ENCODE measurements around the gene MYL7. TPM values are rescaled to one million over a fixed set of nuclear protein-coding genes. Genes with fewer than 3 reads are reported as not detected.

Gene MYL7
- total and polyA plus RNA-seq, 2 of the 13 experiments (the other 11 are each of a cell fraction or from before 2014, with no cell fraction given) = 1.8 TPM; not detected in 1

DNA sequence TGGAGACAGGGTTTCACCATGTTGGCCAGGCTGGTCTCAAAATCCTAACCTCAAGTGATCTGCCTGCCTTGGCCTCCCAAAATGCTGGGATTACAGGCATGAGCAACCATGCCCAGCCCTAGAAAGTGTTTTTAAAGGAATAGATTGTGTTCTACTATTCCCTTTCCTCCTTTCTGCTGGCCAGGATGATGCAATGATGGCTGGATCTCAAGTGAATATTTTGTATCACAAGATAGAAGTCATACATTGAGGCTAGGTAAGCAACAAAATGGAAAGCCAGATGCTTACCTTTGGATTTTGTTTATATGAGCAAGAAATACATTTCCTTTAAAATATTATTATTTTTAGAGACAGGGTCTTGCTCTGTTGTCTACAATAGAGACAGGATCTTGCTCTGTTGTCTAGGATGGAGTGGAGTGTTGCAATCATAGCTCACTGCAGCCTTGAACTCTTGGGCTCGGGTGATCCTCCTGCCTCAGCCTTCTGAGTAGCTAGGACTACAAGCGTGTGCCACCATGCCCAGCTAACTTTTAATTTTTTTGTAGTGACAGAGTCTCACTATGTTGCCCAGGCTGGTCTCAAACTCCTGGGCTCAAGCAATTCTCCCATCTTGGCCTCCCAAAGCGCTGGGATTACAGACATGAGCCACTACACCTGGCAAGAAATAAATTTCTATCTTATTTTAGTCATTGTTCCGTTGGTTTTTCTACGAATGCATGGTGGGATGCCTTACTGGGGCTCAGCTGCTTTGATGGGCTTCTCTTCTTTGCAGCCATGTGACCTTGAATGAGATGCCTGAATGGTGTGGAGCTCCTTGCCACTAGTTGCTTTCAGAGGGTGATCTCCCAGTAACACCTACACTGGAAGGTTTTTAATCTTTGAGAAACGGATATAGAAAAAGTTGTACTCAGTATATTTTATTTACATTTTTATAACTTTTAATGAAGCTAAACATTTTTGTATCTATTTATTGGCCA lies 42.8 kb downstream of the MYL7 start (continued):
- TF ChIP-seq, protein P1, sequence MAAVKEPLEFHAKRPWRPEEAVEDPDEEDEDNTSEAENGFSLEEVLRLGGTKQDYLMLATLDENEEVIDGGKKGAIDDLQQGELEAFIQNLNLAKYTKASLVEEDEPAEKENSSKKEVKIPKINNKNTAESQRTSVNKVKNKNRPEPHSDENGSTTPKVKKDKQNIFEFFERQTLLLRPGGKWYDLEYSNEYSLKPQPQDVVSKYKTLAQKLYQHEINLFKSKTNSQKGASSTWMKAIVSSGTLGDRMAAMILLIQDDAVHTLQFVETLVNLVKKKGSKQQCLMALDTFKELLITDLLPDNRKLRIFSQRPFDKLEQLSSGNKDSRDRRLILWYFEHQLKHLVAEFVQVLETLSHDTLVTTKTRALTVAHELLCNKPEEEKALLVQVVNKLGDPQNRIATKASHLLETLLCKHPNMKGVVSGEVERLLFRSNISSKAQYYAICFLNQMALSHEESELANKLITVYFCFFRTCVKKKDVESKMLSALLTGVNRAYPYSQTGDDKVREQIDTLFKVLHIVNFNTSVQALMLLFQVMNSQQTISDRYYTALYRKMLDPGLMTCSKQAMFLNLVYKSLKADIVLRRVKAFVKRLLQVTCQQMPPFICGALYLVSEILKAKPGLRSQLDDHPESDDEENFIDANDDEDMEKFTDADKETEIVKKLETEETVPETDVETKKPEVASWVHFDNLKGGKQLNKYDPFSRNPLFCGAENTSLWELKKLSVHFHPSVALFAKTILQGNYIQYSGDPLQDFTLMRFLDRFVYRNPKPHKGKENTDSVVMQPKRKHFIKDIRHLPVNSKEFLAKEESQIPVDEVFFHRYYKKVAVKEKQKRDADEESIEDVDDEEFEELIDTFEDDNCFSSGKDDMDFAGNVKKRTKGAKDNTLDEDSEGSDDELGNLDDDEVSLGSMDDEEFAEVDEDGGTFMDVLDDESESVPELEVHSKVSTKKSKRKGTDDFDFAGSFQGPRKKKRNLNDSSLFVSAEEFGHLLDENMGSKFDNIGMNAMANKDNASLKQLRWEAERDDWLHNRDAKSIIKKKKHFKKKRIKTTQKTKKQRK (IDR thresholded peaks at IDR 0.05; ENCODE audit: low read length) = no peak
- TF ChIP-seq TSC22D2 (CRISPR knock-in tag; IDR thresholded peaks at IDR 0.05; ENCODE audit: borderline replicate concordance) (no peak), ASH2L (IDR thresholded peaks at IDR 0.05; ENCODE audit: insufficient read length, low read depth, low read length) (no peak), CEBPG (CRISPR knock-in tag; IDR thresholded peaks at IDR 0.05) (peak; percentile 67), PCBP2 (optimal IDR thresholded peaks at IDR 0.05; ENCODE audit: low read depth, low read length, poor library complexity, severe bottlenecking) (no peak), PLRG1 (conservative IDR thresholded peaks at IDR 0.05) (no peak), SRY (CRISPR knock-in tag; IDR thresholded peaks at IDR 0.05) (no peak), RXRB (CRISPR knock-in tag; IDR thresholded peaks at IDR 0.05; ENCODE audit: borderline replicate concordance) (0 out of 2 replicates have a peak, but pooled peaks have one; percentile 33), NFRKB (IDR thresholded peaks at IDR 0.05) (no peak), ZNF451 (CRISPR knock-in tag; IDR thresholded peaks at IDR 0.05) (no peak), JDP2 (CRISPR knock-in tag; IDR thresholded peaks at IDR 0.05; ENCODE audit: borderline replicate concordance) (no peak), SAP130 (CRISPR knock-in tag; IDR thresholded peaks at IDR 0.05; ENCODE audit: low read depth) (peak; percentile 16; the same call in 1 of the 2 replicates), ZNF576 (CRISPR knock-in tag; IDR thresholded peaks at IDR 0.05) (no peak), PHF20 (CRISPR knock-in tag; IDR thresholded peaks at IDR 0.05) (no peak), ZNF652 (CRISPR knock-in tag; IDR thresholded peaks at IDR 0.05; ENCODE audit: borderline replicate concordance, low read depth) (no peak), RBFOX2 (IDR thresholded peaks at IDR 0.05; ENCODE audit: low read depth, low read length) (no peak)
- TF ChIP-seq, protein P2, sequence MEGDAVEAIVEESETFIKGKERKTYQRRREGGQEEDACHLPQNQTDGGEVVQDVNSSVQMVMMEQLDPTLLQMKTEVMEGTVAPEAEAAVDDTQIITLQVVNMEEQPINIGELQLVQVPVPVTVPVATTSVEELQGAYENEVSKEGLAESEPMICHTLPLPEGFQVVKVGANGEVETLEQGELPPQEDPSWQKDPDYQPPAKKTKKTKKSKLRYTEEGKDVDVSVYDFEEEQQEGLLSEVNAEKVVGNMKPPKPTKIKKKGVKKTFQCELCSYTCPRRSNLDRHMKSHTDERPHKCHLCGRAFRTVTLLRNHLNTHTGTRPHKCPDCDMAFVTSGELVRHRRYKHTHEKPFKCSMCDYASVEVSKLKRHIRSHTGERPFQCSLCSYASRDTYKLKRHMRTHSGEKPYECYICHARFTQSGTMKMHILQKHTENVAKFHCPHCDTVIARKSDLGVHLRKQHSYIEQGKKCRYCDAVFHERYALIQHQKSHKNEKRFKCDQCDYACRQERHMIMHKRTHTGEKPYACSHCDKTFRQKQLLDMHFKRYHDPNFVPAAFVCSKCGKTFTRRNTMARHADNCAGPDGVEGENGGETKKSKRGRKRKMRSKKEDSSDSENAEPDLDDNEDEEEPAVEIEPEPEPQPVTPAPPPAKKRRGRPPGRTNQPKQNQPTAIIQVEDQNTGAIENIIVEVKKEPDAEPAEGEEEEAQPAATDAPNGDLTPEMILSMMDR (CRISPR knock-in tag; IDR thresholded peaks at IDR 0.05) = no peak
- TF ChIP-seq, protein P3, sequence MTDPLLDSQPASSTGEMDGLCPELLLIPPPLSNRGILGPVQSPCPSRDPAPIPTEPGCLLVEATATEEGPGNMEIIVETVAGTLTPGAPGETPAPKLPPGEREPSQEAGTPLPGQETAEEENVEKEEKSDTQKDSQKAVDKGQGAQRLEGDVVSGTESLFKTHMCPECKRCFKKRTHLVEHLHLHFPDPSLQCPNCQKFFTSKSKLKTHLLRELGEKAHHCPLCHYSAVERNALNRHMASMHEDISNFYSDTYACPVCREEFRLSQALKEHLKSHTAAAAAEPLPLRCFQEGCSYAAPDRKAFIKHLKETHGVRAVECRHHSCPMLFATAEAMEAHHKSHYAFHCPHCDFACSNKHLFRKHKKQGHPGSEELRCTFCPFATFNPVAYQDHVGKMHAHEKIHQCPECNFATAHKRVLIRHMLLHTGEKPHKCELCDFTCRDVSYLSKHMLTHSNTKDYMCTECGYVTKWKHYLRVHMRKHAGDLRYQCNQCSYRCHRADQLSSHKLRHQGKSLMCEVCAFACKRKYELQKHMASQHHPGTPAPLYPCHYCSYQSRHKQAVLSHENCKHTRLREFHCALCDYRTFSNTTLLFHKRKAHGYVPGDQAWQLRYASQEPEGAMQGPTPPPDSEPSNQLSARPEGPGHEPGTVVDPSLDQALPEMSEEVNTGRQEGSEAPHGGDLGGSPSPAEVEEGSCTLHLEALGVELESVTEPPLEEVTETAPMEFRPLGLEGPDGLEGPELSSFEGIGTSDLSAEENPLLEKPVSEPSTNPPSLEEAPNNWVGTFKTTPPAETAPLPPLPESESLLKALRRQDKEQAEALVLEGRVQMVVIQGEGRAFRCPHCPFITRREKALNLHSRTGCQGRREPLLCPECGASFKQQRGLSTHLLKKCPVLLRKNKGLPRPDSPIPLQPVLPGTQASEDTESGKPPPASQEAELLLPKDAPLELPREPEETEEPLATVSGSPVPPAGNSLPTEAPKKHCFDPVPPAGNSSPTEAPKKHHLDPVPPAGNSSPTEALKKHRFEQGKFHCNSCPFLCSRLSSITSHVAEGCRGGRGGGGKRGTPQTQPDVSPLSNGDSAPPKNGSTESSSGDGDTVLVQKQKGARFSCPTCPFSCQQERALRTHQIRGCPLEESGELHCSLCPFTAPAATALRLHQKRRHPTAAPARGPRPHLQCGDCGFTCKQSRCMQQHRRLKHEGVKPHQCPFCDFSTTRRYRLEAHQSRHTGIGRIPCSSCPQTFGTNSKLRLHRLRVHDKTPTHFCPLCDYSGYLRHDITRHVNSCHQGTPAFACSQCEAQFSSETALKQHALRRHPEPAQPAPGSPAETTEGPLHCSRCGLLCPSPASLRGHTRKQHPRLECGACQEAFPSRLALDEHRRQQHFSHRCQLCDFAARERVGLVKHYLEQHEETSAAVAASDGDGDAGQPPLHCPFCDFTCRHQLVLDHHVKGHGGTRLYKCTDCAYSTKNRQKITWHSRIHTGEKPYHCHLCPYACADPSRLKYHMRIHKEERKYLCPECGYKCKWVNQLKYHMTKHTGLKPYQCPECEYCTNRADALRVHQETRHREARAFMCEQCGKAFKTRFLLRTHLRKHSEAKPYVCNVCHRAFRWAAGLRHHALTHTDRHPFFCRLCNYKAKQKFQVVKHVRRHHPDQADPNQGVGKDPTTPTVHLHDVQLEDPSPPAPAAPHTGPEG (CRISPR knock-in tag; IDR thresholded peaks at IDR 0.05) = no peak
